SK-N-SH (cell line): ENCODE data around the gene TMC1. TPM values are rescaled to one million over a fixed set of nuclear protein-coding genes. Genes with fewer than 3 reads are reported as not detected.

Source experiments
- CTCF ChIA-PET: fragments of 300-600, 350-600 bp; formaldehyde crosslinking; extraction: SDS; loops from one replicate; lab custom pipeline; 2021; lab: Yijun Ruan, JAX
- POLR2A ChIA-PET: fragments of 350-600 bp; sonication (Branson Sonifier 250); formaldehyde crosslinking; extraction: SDS; loops from one replicate; lab custom pipeline; 2020; ENCODE audit warnings: antibody characterized with exemption, inconsistent platforms; lab: Yijun Ruan, JAX
- DNase-seq: peaks from one replicate; pipeline ENCODE4 v3.0.0; 2012
- H2AFZ ChIP-seq: fragments of 200-600 bp; sonication (generic); 2 replicates; pipeline ENCODE4 v1.8.1; 2016; ENCODE audit warnings: antibody characterized with exemption, mild to moderate bottlenecking, low read depth
- H3F3A ChIP-seq: fragments of 200-600 bp; sonication (generic); replicated peaks from 2 replicates; pipeline ENCODE3; 2016; ENCODE audit warnings: antibody characterized with exemption, mild to moderate bottlenecking; ENCODE audit not compliant: insufficient read depth
- H3K27ac ChIP-seq, 2 experiments: fragments of 200-500 bp in 1 of 2; fragments of 200-600 bp in 1 of 2; sonication (Bioruptor generic) in 1 of 2; sonication (generic), shearing (Covaris generic) in 1 of 2; 2 replicates each; pipeline versions ENCODE4 v1.5.1 to v1.6.1; 2014 to 2016; ENCODE audit warnings: low read depth in 2 of 2, inconsistent platforms in 1 of 2, low read length in 1 of 2, mild to moderate bottlenecking in 1 of 2, mixed read lengths in 1 of 2
- H3K27me3 ChIP-seq: fragments of 200-600 bp; sonication (generic), shearing (Covaris generic); 2 replicates; pipeline ENCODE4 v1.6.1; 2016; ENCODE audit warnings: mixed run types; ENCODE audit not compliant: insufficient read depth
- H3K36me3 ChIP-seq, 2 experiments: fragments of 200-500 bp in 1 of 2; fragments of 200-600 bp in 1 of 2; sonication (Bioruptor generic) in 1 of 2; sonication (generic) in 1 of 2; replicated peaks in 1 of 2; 2 replicates each; pipeline versions ENCODE3 to v1.5.1; 2014 to 2016; ENCODE audit warnings: low read length in 1 of 2, mild to moderate bottlenecking in 1 of 2; ENCODE audit not compliant: insufficient read depth in 2 of 2, control insufficient read depth in 1 of 2
- H3K4me1 ChIP-seq, 2 experiments: fragments of 200-500 bp in 1 of 2; fragments of 200-600 bp in 1 of 2; sonication (Bioruptor generic) in 1 of 2; sonication (generic), shearing (Covaris generic) in 1 of 2; 2 replicates each; pipeline versions ENCODE4 v1.5.1 to v1.6.1; 2014 to 2016; ENCODE audit warnings: low read depth in 1 of 2, low read length in 1 of 2, mixed run types in 1 of 2; ENCODE audit not compliant: insufficient read depth in 2 of 2, control insufficient read depth in 1 of 2
- H3K4me2 ChIP-seq: fragments of 200-600 bp; sonication (generic), shearing (Covaris generic); 2 replicates; pipeline ENCODE4 v1.6.1; 2017; ENCODE audit warnings: mixed run types
- H3K4me3 ChIP-seq, 2 experiments: fragments of 200-500 bp in 1 of 2; fragments of 200-600 bp in 1 of 2; sonication (Bioruptor generic) in 1 of 2; sonication (generic), shearing (Covaris generic) in 1 of 2; 2 replicates each; pipeline versions ENCODE4 v1.5.1 to v1.8.1; 2014 to 2016; ENCODE audit warnings: low read depth in 2 of 2, inconsistent platforms in 1 of 2, low read length in 1 of 2, mild to moderate bottlenecking in 1 of 2, mixed read lengths in 1 of 2, moderate library complexity in 1 of 2
- H3K79me2 ChIP-seq: fragments of 200-600 bp; sonication (generic); 2 replicates; pipeline ENCODE4 v1.8.1; 2017; ENCODE audit warnings: mild to moderate bottlenecking; ENCODE audit not compliant: insufficient read depth
- H3K9ac ChIP-seq: fragments of 200-600 bp; sonication (generic); 2 replicates; pipeline ENCODE4 v1.6.1; 2017; ENCODE audit warnings: mixed run types
- H3K9me2 ChIP-seq: fragments of 200-600 bp; sonication (generic); 2 replicates; pipeline ENCODE4 v1.6.1; 2017; ENCODE audit warnings: mixed run types
- H3K9me3 ChIP-seq: fragments of 200-600 bp; sonication (generic); 2 replicates; pipeline ENCODE4 v1.6.1; 2017; ENCODE audit warnings: mixed run types, mild to moderate bottlenecking, moderate library complexity
- H4K20me1 ChIP-seq: fragments of 200-600 bp; sonication (generic); 2 replicates; pipeline ENCODE4 v1.6.1; 2017; ENCODE audit warnings: mild to moderate bottlenecking, mixed run types; ENCODE audit not compliant: insufficient read depth
- CHD2 ChIP-seq: fragments of 150-350 bp; IDR thresholded peaks from 2 replicates; pipeline ENCODE4 v1.6.1; 2018; ENCODE audit warnings: low read length; ENCODE audit not compliant: partially characterized antibody
- ELF1 ChIP-seq: IDR thresholded peaks from 2 replicates; pipeline ENCODE4 v1.4.0; 2012
- EP300 ChIP-seq, 2 experiments: IDR thresholded peaks; 2 replicates each; pipeline versions ENCODE4 v1.4.0 to v1.6.1; 2012; ENCODE audit warnings: borderline replicate concordance in 1 of 2, low read depth in 1 of 2, low read length in 1 of 2
- FOSL2 ChIP-seq: IDR thresholded peaks from 2 replicates; pipeline ENCODE4 v1.4.0; 2012; ENCODE audit warnings: low read depth, mild to moderate bottlenecking, moderate library complexity, borderline replicate concordance
- FOXM1 ChIP-seq: IDR thresholded peaks from 2 replicates; pipeline ENCODE4 v1.4.0; 2012; ENCODE audit warnings: low read depth, mild to moderate bottlenecking
- GABPA ChIP-seq: IDR thresholded peaks from 2 replicates; pipeline ENCODE4 v1.4.0; 2012; ENCODE audit warnings: low read depth, mild to moderate bottlenecking
- GATA2 ChIP-seq: sonication (generic); formaldehyde crosslinking; IDR thresholded peaks from 2 replicates; pipeline ENCODE4 v1.5.0; 2020; ENCODE audit warnings: mild to moderate bottlenecking, missing genetic modification reagents
- JUND ChIP-seq: IDR thresholded peaks from 2 replicates; pipeline ENCODE4 v1.4.0; 2012
- MAX ChIP-seq: IDR thresholded peaks from 2 replicates; pipeline ENCODE4 v1.4.0; 2012; ENCODE audit warnings: low read depth
- MEF2A ChIP-seq: IDR thresholded peaks from 2 replicates; pipeline ENCODE4 v1.4.0; 2012; ENCODE audit warnings: low read depth, borderline replicate concordance
- MXI1 ChIP-seq: IDR thresholded peaks from 2 replicates; pipeline ENCODE4 v1.6.1; 2012; ENCODE audit warnings: mild to moderate bottlenecking, low read depth, low read length, improper control_type of control experiment
- RAD21 ChIP-seq: IDR thresholded peaks from 2 replicates; pipeline ENCODE4 v1.6.1; 2012; ENCODE audit warnings: mild to moderate bottlenecking, low read length
- RCOR1 ChIP-seq: fragments of 150-350 bp; IDR thresholded peaks from 2 replicates; pipeline ENCODE4 v1.6.1; 2017; ENCODE audit warnings: antibody characterized with exemption, low read length
- REST ChIP-seq: IDR thresholded peaks from 2 replicates; pipeline ENCODE4 v1.6.1; 2012; ENCODE audit warnings: mild to moderate bottlenecking, low read depth, low read length, moderate library complexity
- SIN3A ChIP-seq: IDR thresholded peaks from 2 replicates; pipeline ENCODE4 v1.6.1; 2012; ENCODE audit warnings: low read depth, mild to moderate bottlenecking, low read length, moderate library complexity, borderline replicate concordance
- SMC3 ChIP-seq: IDR thresholded peaks from 2 replicates; pipeline ENCODE4 v1.6.1; 2012; ENCODE audit warnings: low read depth, low read length, improper control_type of control experiment
- TAF1 ChIP-seq: IDR thresholded peaks from 2 replicates; pipeline ENCODE4 v1.6.1; 2012; ENCODE audit warnings: low read depth, mild to moderate bottlenecking, low read length, moderate library complexity, borderline replicate concordance
- ZBTB33 ChIP-seq: IDR thresholded peaks from 2 replicates; pipeline ENCODE4 v1.4.0; 2012; ENCODE audit warnings: low read depth, borderline replicate concordance
- WGBS: methylation state at CpG from one replicate; pipeline ENCODE4 v1.1.6; 2017; ENCODE audit warnings: low lambda C conversion rate; 5-methylcytosine and 5-hydroxymethylcytosine counted together
- polyA plus RNA-seq, 3 experiments: library from polyadenylated mRNA; depleted of rRNA; stranded (reverse); fragments of >200 nt; gene quantifications; 2 replicates each; pipeline ENCODE4 v1.2.3, GENCODE V29; 2012
- TF ChIP-seq, protein P1 (sequence below): fragments of 150-350 bp; IDR thresholded peaks from 2 replicates; pipeline ENCODE4 v1.6.1; 2017; ENCODE audit warnings: antibody characterized with exemption, low read length, low read depth, borderline replicate concordance

Gene TMC1
- polyA plus RNA-seq, 1 of the 3 experiments (the other 2 are of a cell fraction) = not detected

- H3K4me2 ChIP-seq = no peak overlapping the region
- H3K27ac ChIP-seq = no peak overlapping the region
- H4K20me1 ChIP-seq = no peaks in the 10 kb centered on the region
- H3K9me2 ChIP-seq = no peaks in the 10 kb centered on the region
- WGBS = 6% methylated on average over 2 of the region's 2 CpGs
- no peaks in the 10 kb centered on the region for H3K4me1 ChIP-seq
- DNase-seq = no peak
- no peaks in the 10 kb centered on the region for H3K79me2 ChIP-seq
- H3K36me3 ChIP-seq = no peaks in the 10 kb centered on the region
- H3K9ac ChIP-seq = no peak overlapping the region
- H3K4me3 ChIP-seq = no peak overlapping the region
- no peaks in the 10 kb centered on the region for H3K27me3 ChIP-seq
- CTCF ChIA-PET = no interaction called here
- no peak for TF ChIP-seq ZBTB33
- TF ChIP-seq SIN3A = no peak
- TF ChIP-seq TAF1 = no peak
- no peak for TF ChIP-seq MAX
- no peak for TF ChIP-seq FOXM1
- TF ChIP-seq FOSL2 = no peak
- TF ChIP-seq SMC3 = no peak
- no peak for TF ChIP-seq RCOR1
- no peak for TF ChIP-seq REST
- no peak for TF ChIP-seq EP300 (IDR thresholded peaks at IDR 0.05; ENCODE audit: borderline replicate concordance in 1 of 2, low read depth in 1 of 2, low read length in 1 of 2)
- no peak for TF ChIP-seq JUND
- no peak for TF ChIP-seq GATA2 (CRISPR knock-in tag)
- TF ChIP-seq GABPA = no peak
- TF ChIP-seq, protein P1, sequence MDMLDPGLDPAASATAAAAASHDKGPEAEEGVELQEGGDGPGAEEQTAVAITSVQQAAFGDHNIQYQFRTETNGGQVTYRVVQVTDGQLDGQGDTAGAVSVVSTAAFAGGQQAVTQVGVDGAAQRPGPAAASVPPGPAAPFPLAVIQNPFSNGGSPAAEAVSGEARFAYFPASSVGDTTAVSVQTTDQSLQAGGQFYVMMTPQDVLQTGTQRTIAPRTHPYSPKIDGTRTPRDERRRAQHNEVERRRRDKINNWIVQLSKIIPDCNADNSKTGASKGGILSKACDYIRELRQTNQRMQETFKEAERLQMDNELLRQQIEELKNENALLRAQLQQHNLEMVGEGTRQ = no peak
- no peak for TF ChIP-seq RAD21
- no peak for TF ChIP-seq MXI1
- TF ChIP-seq ELF1 = no peak
- no peak for TF ChIP-seq CHD2
- no peak for TF ChIP-seq MEF2A
- H3K9me3 ChIP-seq = no peaks in the 10 kb centered on the region
- H3F3A ChIP-seq = no peaks in the 10 kb centered on the region
- POLR2A ChIA-PET = no interaction called here
- no peak overlapping the region for H2AFZ ChIP-seq
Measured at GRCh38 chr9:72755836-72756235, 234.4 kb downstream of the TMC1 start.
